GM12872 (cell line): Measurements from ENCODE around the gene BCL11A.

Experiments used
- CTCF ChIP-seq: IDR thresholded peaks from 3 replicates; pipeline ENCODE4 v1.5.1; 2011; ENCODE audit warnings: low read depth, mild to moderate bottlenecking, low read length, moderate library complexity; ENCODE audit not compliant: insufficient read depth

Gene BCL11A

GRCh38 chr2:60541056-60541651 lies 12.3 kb downstream of the BCL11A start:
- TF ChIP-seq CTCF: no peak

- no peak for TF ChIP-seq CTCF
Observed at GRCh38 chr2:60540074-60540473, 13.4 kb downstream of the BCL11A start.

GRCh38 chr2:60539140-60539539 lies 14.3 kb downstream of the BCL11A start:
- no peak for TF ChIP-seq CTCF

GRCh38 chr2:60538101-60538500 lies 15.4 kb downstream of the BCL11A start:
- no peak for TF ChIP-seq CTCF

GRCh38 chr2:60536746-60537145 lies 16.7 kb downstream of the BCL11A start:
- TF ChIP-seq CTCF: no peak

- TF ChIP-seq CTCF: no peak
Observed at GRCh38 chr2:60535685-60536312, 17.7 kb downstream of the BCL11A start.

- TF ChIP-seq CTCF: no peak
Observed at GRCh38 chr2:60534892-60535684, 18.4 kb downstream of the BCL11A start.
